VCaP (cell line): ENCODE measurements around the gene ARL17B.
"Not testable (repeated sequence)": the region's sequence is repeated elsewhere in the genome, so short reads cannot be mapped to it uniquely, and the experiment has no call there.

ENCODE experiments used
- H3K27ac ChIP-seq: fragments of 450-650 bp; 2 replicates; pipeline ENCODE4 v1.5.1; 2017
- TF ChIP-seq, protein P1 (sequence below): fragments of 450-650 bp; conservative IDR thresholded peaks from 2 replicates; pipeline ENCODE4 v1.5.1; 2017; ENCODE audit warnings: mild to moderate bottlenecking, moderate library complexity

Gene ARL17B

DNA sequence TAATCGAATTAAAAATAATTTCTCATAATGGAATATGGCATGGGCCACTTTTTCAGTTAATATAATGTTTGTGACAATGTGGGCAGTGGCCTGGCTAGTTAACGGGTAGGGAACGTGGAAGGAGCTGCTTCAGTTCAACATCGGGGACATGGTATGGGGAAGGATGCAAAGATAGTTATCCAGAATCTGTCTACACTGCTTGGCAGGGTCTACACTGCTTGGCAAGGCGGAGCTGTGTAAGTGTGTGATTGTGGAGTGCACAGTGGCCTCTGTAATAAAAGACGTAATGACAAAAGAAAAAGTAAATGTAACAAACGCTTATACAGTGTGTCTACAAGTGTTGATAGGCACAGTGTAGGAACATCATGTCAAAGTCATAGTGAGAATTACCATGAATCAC, 74.0 kb downstream of the ARL17B start:
- peak overlapping the region; percentile 28; the same call in 1 of the 2 replicates for H3K27ac ChIP-seq

DNA sequence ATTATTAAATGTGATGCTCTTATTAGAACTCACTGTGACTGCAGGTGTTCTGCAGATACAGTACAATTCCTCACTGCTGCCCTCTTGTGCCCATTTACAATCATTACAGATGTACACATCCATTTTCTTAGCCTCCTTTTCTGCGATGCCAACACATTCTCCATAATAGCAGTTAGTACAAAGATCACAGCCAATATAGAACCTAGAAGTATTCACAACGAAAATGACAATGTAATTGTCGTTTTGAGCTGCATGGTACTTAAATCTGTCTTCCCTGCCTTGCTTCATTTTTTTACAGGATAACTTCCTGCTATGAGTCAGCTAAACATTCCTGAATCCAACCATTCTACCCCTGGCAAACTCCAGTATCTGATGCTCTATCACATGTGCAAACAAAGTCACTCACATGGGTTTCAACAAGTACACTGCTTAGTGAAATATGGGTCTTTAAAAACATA, 74.8 kb downstream of the ARL17B start:
- TF ChIP-seq, protein P1, sequence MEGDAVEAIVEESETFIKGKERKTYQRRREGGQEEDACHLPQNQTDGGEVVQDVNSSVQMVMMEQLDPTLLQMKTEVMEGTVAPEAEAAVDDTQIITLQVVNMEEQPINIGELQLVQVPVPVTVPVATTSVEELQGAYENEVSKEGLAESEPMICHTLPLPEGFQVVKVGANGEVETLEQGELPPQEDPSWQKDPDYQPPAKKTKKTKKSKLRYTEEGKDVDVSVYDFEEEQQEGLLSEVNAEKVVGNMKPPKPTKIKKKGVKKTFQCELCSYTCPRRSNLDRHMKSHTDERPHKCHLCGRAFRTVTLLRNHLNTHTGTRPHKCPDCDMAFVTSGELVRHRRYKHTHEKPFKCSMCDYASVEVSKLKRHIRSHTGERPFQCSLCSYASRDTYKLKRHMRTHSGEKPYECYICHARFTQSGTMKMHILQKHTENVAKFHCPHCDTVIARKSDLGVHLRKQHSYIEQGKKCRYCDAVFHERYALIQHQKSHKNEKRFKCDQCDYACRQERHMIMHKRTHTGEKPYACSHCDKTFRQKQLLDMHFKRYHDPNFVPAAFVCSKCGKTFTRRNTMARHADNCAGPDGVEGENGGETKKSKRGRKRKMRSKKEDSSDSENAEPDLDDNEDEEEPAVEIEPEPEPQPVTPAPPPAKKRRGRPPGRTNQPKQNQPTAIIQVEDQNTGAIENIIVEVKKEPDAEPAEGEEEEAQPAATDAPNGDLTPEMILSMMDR, result peak; percentile 94
- peak overlapping the region; percentile 28; the same call in 1 of the 2 replicates for H3K27ac ChIP-seq

DNA sequence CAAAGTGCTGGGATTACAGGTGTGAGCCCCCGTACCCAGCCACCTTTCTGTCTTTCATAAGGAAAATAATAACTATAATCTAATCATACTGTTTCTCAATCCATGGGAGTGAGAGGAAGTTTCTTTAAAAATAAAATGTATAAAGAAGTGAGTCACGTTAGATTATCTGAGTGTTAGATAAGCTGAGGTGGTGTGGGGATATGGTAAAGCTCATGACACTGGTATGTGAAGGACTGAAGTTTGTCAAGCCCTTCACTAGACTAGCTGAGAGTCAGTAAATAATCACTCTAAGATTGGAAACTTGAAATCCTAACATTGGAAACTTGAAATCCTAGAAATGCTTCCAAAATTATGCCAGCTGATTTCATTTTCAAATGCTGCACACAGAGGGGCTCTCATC, 76.1 kb downstream of the ARL17B start:
- H3K27ac ChIP-seq, result not testable (repeated sequence)

DNA sequence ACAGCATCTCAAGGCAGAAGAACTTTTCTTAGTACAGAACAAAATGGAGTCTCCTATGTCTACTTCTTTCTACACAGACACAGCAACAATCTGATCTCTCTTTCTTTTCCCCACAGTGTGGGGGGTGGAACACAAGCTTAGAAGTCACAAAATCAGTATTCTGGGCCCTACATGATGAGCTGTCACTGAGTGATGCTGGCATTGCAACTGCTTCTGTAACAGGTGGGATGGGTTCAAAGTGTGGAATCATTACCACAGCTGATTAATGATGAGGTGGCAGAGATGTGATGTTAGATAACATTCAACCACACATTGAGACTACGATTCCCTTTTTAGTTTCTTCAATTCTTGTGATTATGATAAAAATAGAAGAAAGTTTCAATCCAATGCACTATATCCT, 77.1 kb downstream of the ARL17B start:
- not testable (repeated sequence) for H3K27ac ChIP-seq

DNA sequence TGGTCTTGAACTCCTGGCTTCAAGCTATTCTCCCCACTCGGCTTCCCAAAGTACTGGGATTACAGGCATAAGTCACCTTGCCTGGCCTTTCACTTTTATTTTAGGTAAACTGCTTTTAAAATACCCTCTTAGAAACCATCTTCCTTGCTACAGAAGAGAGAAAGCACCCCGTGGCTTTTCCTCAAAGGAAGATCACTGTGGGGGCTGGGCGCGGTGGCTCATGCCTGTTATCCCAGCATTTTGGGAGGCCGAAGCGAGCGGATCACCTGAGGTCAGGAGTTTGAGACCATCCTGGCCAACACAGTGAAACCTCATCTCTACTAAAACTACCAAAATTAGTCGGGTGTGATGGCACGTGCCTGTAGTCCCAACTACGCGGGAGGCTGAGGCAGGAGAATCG, 78.9 kb downstream of the ARL17B start:
- not testable (repeated sequence) for H3K27ac ChIP-seq

DNA sequence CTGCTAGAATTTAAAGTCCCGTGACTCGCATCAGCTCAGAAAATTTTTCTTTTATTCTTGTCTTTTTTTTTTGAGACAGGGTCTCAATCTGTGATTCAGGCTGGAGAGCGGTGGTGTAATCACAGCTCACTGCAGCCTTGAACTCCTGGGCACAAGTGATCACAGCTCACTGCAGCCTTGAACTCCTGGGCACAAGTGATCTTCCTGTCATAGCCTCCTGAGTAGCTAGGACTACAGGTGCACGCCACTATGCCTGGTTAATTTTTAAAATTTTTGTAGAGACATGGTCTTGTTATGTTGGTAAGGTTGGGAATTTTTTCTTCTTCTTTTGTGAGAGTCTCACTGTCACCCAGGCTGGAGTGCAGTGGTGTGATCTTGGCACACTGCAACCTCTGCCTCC, 80.2 kb downstream of the ARL17B start:
- not testable (repeated sequence) for H3K27ac ChIP-seq

DNA sequence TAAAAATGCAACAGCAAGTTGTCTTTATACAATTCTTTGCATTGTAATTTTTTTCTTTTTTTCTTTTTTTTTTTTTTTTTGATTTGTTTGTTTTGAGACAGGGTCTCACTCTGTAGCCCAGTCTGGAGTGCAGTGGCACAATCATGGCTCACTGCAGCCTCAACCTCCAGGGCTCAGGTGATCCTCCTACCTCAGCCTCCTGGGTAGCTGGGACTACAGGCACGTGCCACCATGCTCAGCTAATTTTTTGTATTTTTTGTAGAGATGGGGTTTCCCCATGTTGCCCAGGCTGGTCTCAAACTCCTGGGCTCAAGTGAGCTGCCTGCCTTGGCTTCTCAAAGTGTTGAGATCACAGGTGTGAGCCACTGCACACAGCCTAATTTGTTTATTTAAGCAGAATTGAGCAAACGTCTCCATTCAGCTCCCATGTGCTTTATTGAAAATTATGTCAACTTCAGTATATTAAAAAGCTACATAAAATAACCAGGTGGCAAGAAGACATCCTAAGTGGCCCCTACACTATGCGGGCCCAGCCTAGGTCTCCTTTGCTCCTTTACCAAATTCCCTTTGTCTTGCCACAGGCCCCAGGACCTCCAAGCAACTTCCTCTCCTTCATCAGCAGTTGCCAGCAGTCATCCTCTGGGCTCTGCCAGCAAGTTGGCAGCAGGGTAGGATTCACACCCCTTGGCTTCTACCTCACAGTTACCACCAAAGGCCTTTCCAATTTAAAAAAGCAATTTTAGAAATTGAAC, 84.7 kb downstream of the ARL17B start:
- H3K27ac ChIP-seq, result not testable (repeated sequence)

DNA sequence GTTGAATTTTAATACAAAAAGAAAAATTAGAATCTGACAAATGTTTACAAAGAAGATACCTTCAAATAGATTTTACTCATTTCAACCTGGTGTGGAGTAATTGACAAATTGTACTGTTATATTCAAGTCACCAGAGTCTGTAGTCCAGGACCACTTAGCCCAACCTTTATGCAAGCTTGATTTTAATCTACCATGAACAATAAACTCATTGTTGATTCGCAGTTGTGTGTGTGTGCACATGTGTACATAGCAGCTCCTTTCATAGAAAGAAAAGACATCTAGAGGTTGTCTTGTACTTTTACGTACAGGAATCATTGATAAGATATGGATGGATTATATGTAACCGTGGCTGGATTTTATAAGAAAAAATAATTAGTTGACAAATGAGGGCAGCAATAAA, 87.3 kb downstream of the ARL17B start:
- no peak overlapping the region for H3K27ac ChIP-seq
- TF ChIP-seq, protein P1, result no peak

DNA sequence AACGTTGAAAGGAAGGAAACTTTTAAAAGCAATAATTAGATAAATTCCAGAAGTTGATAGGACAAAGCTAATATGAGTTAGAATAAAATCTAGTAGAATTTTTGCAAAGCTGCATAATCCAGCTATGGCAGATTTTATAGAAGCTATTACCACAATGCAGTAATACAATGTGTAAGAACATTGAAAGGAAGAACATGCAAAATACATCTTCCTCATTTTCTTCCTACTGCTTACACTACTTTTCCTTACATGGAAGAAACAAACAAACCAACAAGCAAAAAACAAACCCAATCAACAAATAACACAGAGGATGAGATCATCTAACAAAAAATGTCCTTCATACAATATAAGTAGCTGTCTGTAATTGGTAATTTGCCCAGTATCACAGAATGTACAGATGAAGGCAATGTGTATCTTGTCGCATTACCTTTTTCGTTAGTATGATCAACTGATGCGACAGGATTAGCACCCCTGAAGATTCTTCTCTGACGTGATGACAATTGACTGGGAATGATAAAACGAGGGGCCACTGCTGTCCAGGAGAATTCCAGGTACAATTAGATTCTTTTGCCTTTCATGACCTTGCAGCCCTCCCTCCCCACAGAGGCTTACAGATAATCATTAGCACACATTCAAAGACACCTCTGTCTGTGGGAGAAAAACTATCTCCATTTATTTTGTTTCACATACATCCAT, 87.9 kb downstream of the ARL17B start:
- H3K27ac ChIP-seq, result no peak overlapping the region
- TF ChIP-seq, protein P1, result no peak

DNA sequence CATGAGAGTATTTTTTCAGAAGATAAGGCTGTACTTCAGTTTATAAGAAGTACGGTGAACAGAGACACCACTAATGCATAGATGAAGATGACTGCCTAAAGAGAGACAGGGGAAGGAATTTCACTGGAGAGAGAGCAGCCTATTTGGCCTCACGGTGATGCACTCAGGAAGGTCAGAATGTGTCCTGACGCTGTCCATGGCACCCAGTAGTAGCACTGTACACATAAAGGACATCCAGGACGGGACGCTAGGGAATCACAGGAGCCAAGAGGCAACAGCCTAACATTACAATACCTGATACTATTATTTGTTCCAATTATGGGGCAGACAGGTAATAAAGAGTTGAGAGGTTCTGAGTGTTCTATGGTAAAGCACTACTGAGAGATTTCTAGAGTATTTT, 91.5 kb downstream of the ARL17B start:
- TF ChIP-seq, protein P1, result no peak
- H3K27ac ChIP-seq, result peak overlapping the region; percentile 92
